Stomach smooth muscle (tissue), 2 donors: Measurements from ENCODE around the gene MCRIP2.

Experiments used
- H3K27ac ChIP-seq: one replicate; pipeline ENCODE4 v1.7.0; 2013; ENCODE audit warnings: mild to moderate bottlenecking, low read length, inconsistent platforms
- H3K27me3 ChIP-seq, 2 donors: one replicate each; pipeline ENCODE4 v1.7.0; 2013; ENCODE audit warnings: low read length in 2 of 2; ENCODE audit not compliant: insufficient read depth in 2 of 2, control insufficient read depth in 1 of 2
- H3K36me3 ChIP-seq, 2 donors: one replicate each; pipeline ENCODE4 v1.7.0; 2013; ENCODE audit warnings: low read length in 2 of 2; ENCODE audit not compliant: control insufficient read depth in 2 of 2, insufficient read depth in 2 of 2
- H3K4me1 ChIP-seq: one replicate; pipeline ENCODE4 v1.7.0; 2013; ENCODE audit warnings: low read length; ENCODE audit not compliant: control insufficient read depth, insufficient read depth
- H3K4me3 ChIP-seq, 2 donors: one replicate each; pipeline ENCODE4 v1.7.0; 2013; ENCODE audit warnings: low read length in 2 of 2
- H3K9ac ChIP-seq, 2 donors: one replicate each; pipeline ENCODE4 v1.7.0; 2013; ENCODE audit warnings: low read length in 2 of 2, mild to moderate bottlenecking in 1 of 2
- H3K9me3 ChIP-seq, 2 donors: one replicate each; pipeline ENCODE4 v1.7.0; 2013; ENCODE audit warnings: low read length in 2 of 2; ENCODE audit not compliant: control insufficient read depth in 2 of 2
- donor health status: healthy.
- donor health status: Pancreatic carcinoma.

The MCRIP2 gene

DNA sequence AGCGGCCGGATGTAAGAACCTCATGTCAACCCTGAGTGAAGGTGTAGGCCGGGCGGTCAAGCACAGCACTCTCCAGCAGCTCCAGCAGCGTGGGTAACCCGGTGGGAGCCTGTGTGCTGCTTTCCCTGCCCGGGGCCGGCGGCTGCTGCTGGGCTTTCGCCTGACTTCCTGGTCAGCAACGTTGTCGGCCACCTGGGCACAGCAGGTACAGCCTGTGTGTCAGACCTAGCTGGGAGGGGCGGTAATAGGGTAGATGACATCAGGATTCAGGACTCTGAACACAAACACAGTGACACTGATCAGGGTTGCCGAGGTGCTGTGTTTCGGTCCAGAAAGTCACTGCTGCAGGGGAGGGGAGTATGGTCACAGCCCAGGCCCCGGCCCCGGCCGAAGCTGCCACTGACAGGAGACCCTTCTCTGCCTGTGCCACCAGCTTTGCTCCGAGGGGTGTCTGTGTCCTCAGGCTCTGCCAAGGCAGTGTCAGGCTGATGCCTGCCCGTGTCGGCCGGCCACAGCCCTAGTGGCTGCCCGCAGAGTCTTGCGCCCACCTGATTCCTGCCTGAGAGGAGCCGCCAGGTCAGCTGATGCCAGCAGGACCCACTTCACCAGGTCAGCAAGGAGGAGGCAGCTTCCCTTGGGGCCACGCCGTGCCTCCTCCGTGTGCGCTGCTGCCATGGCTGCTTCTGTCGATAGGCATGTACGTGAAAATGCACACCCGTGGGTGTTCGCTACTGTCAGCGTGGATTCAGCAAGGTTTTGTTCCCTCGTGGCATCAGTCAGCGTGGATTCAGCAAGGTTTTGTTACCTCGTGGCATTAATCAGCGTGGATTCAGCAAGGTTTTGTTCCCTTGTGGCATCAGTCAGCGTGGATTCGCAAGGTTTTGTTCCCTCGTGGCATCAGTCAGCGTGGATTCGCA lies 42.5 kb upstream of the MCRIP2 start:
- Histone ChIP-seq H3K27ac (no peak overlapping the region), H3K36me3 (peaks cover 6 to 8% of the 10 kb centered on the region in 2 donors), H3K9me3 (no peaks in the 10 kb centered on the region), H3K27me3 (no peaks in the 10 kb centered on the region), H3K9ac (no peak overlapping the region), H3K4me3 (no peak overlapping the region), H3K4me1 (no peaks in the 10 kb centered on the region)

GRCh38 chr16:600781-601180 lies 40.8 kb upstream of the MCRIP2 start:
- H3K4me1 ChIP-seq: no peaks in the 10 kb centered on the region
- H3K36me3 ChIP-seq: peaks cover 6 to 10% of the 10 kb centered on the region in 2 donors
- no peaks in the 10 kb centered on the region for H3K9me3 ChIP-seq
- H3K9ac ChIP-seq: no peak overlapping the region
- H3K27ac ChIP-seq: no peak overlapping the region
- H3K4me3 ChIP-seq: no peak overlapping the region
- no peaks in the 10 kb centered on the region for H3K27me3 ChIP-seq

DNA sequence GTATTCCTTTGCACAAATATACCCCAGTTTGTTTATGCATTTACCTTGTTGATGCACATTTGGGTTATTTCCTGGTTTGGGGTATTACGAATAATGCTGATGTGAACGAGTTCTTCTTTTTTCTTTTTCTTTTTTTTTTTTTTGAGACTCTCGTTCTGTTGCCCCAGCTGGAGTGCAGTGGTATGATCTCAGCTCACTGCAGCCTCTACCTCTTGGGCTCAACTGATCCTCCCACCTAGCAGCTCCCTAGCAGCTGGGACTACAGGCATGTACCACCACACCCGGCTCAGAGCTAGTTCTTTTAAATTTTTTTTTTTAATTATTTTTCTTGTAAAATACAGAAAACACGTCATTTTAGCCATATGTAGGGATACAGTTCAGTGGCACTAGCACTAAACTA lies 37.7 kb upstream of the MCRIP2 start:
- H3K27me3 ChIP-seq: no peaks in the 10 kb centered on the region
- no peaks in the 10 kb centered on the region for H3K4me1 ChIP-seq
- H3K36me3 ChIP-seq: peaks cover 6 to 11% of the 10 kb centered on the region in 2 donors
- no peak overlapping the region for H3K9ac ChIP-seq
- no peaks in the 10 kb centered on the region for H3K9me3 ChIP-seq
- no peak overlapping the region for H3K27ac ChIP-seq
- no peak overlapping the region for H3K4me3 ChIP-seq

- peaks cover 0 to 4% of the 10 kb centered on the region in 2 donors for H3K36me3 ChIP-seq
- no peak overlapping the region for H3K4me3 ChIP-seq
- H3K9ac ChIP-seq: no peak overlapping the region
- H3K4me1 ChIP-seq: peaks cover 8% of the 10 kb centered on the region
- H3K27ac ChIP-seq: no peak overlapping the region
- H3K27me3 ChIP-seq: no peaks in the 10 kb centered on the region
- H3K9me3 ChIP-seq: no peaks in the 10 kb centered on the region
These were observed 34.8 kb upstream of the MCRIP2 start for GRCh38 chr16:606656-607307.

- Histone ChIP-seq H3K36me3 (peaks cover 0 to 4% of the 10 kb centered on the region in 2 donors), H3K27me3 (no peaks in the 10 kb centered on the region), H3K4me3 (no peak overlapping the region), H3K9ac (no peak overlapping the region), H3K9me3 (no peaks in the 10 kb centered on the region), H3K27ac (no peak overlapping the region), H3K4me1 (peaks cover 8% of the 10 kb centered on the region)
These were observed 33.6 kb upstream of the MCRIP2 start for GRCh38 chr16:608019-608418.

GRCh38 chr16:609316-609715 lies 32.3 kb upstream of the MCRIP2 start:
- Histone ChIP-seq H3K9ac (no peak overlapping the region), H3K36me3 (peaks cover 0 to 4% of the 10 kb centered on the region in 2 donors), H3K27ac (no peak overlapping the region), H3K9me3 (no peaks in the 10 kb centered on the region), H3K27me3 (no peaks in the 10 kb centered on the region), H3K4me1 (peaks cover 8% of the 10 kb centered on the region), H3K4me3 (no peak overlapping the region)

DNA sequence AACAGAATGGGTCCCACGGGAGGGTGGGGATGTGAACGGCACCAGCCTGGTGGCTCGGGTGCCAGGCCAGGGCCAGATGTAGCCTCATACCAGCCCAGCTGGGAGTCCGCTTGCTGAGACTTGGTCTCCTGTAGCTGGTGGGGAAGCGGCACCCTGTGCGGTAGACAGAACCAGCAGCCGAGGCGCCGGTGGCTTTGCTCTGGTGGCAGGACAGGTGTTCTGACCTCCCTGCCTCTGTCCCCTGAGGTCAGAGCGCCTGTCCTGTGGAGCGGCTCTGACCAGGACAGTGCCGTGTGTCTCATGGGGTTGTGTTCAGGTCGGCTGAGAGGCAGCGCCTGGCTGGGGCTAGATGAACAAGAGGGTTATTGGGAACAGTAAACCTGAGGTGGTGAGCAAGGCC lies 31.6 kb upstream of the MCRIP2 start:
- H3K27ac ChIP-seq: no peak overlapping the region
- no peak overlapping the region for H3K4me3 ChIP-seq
- no peak overlapping the region for H3K9ac ChIP-seq
- H3K4me1 ChIP-seq: peaks cover 8% of the 10 kb centered on the region
- no peaks in the 10 kb centered on the region for H3K9me3 ChIP-seq
- no peaks in the 10 kb centered on the region for H3K27me3 ChIP-seq
- H3K36me3 ChIP-seq: peaks cover 0 to 7% of the 10 kb centered on the region in 2 donors

DNA sequence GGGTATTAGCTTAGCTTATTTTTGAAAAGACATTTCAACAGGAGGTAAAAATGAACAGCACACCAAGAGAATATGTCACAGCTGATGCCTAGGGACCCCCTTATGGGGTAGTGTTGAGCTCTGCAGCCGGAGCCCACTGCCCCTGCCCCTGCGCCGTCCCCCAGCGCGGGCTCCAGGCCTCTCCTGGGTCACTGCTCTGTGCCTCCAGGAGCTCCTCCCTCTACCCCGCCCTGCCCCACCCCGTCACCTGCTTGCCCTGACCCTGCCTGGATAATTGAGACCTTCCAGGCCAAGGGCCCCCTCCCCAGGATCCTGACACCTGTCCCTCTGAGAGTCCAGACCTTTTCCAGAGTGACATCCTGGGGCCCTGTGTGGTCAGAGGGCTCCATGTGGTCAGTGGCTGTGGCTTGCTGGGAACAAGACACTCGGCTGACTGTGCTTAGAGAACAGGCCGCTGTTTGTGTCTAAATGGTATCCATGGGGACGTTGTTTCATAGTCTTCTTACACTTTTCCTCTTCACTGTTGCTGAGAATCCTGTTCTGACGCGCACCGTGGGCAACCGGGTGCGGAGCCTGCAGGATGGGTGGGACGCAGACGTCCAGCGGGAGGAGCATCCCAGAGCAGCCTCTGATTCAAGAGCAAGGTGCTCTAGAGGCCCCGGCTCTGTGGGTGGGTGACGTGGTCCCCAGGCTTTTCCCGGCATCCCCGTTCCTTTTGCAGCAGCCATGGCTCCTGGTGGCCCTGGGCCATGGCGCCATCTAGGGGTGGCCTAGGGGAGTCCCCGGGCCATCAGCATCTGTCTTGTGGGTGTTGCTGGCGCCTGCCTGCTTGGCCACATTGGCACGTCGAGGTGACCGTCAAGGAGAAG lies 30.9 kb upstream of the MCRIP2 start:
- Histone ChIP-seq H3K4me3 (no peak overlapping the region), H3K9ac (no peak overlapping the region), H3K4me1 (peaks cover 8% of the 10 kb centered on the region), H3K36me3 (peaks cover 0 to 5% of the 10 kb centered on the region in 2 donors), H3K9me3 (no peaks in the 10 kb centered on the region), H3K27me3 (no peaks in the 10 kb centered on the region), H3K27ac (no peak overlapping the region)

- Histone ChIP-seq H3K27me3 (no peaks in the 10 kb centered on the region), H3K4me3 (no peak overlapping the region), H3K9ac (no peak overlapping the region), H3K4me1 (peaks cover 8% of the 10 kb centered on the region), H3K36me3 (peaks cover 0 to 6% of the 10 kb centered on the region in 2 donors), H3K27ac (no peak overlapping the region), H3K9me3 (no peaks in the 10 kb centered on the region)
These were observed 26.5 kb upstream of the MCRIP2 start for GRCh38 chr16:615122-615521.

- no peak overlapping the region for H3K4me3 ChIP-seq
- no peak overlapping the region for H3K9ac ChIP-seq
These were observed 24.7 kb upstream of the MCRIP2 start for GRCh38 chr16:616733-617586.

More at GRCh38 chr16:616733-617586, 24.7 kb upstream of the MCRIP2 start:
- Histone ChIP-seq H3K36me3 (peaks cover 0 to 6% of the 10 kb centered on the region in 2 donors), H3K4me1 (no peaks in the 10 kb centered on the region), H3K9me3 (no peaks in the 10 kb centered on the region), H3K27me3 (no peaks in the 10 kb centered on the region), H3K27ac (no peak overlapping the region)
